Measurements from ENCODE around the gene ELOVL7.
"Not testable (repeated sequence)": the region's sequence is repeated elsewhere in the genome, so short reads cannot be mapped to it uniquely, and the experiment has no call there.

Gene ELOVL7

GRCh38 chr5:60887096-60887495 lies 43.0 kb upstream of the ELOVL7 start:
- no peak for DNase-seq
- no peak overlapping the region for H3K27ac ChIP-seq
- no peaks in the 10 kb centered on the region for H3K27me3 ChIP-seq
- intact Hi-C loops (cut with DNase I; ENCODE audit: low total_unique reads), result no loop called here
- peaks cover 4 to 7% (median 5%) of the 10 kb centered on the region in 3 donors for H3K36me3 ChIP-seq
- no peaks in the 10 kb centered on the region for H3K9me3 ChIP-seq
- TF ChIP-seq CTCF (IDR thresholded peaks at IDR 0.05), result no peak
- no peak overlapping the region for H3K4me3 ChIP-seq
- no peaks in the 10 kb centered on the region for H3K4me1 ChIP-seq

- no peak for DNase-seq
- H3K9me3 ChIP-seq, result peaks cover 0 to 4% (median 0%) of the 10 kb centered on the region in 3 donors
- H3K4me3 ChIP-seq, result no peak overlapping the region
- no peak for TF ChIP-seq CTCF (IDR thresholded peaks at IDR 0.05)
- H3K36me3 ChIP-seq, result peaks cover 4 to 13% (median 13%) of the 10 kb centered on the region in 3 donors
- H3K4me1 ChIP-seq, result no peaks in the 10 kb centered on the region
- no peaks in the 10 kb centered on the region for H3K27me3 ChIP-seq
- H3K27ac ChIP-seq, result no peak overlapping the region
- intact Hi-C loops (cut with DNase I; ENCODE audit: low total_unique reads), result no loop called here
Observed at GRCh38 chr5:60886158-60886557, 42.1 kb upstream of the ELOVL7 start.

- H3K4me3 ChIP-seq, result no peak overlapping the region
- peaks cover 4 to 13% (median 13%) of the 10 kb centered on the region in 3 donors for H3K36me3 ChIP-seq
- no peaks in the 10 kb centered on the region for H3K27me3 ChIP-seq
- intact Hi-C loops (cut with DNase I; ENCODE audit: low total_unique reads), result no loop called here
- DNase-seq, result no peak
- H3K27ac ChIP-seq, result no peak overlapping the region
- TF ChIP-seq CTCF (IDR thresholded peaks at IDR 0.05), result no peak
- H3K9me3 ChIP-seq, result peaks cover 0 to 4% (median 0%) of the 10 kb centered on the region in 3 donors
- no peaks in the 10 kb centered on the region for H3K4me1 ChIP-seq
Observed at GRCh38 chr5:60883229-60883628, 39.2 kb upstream of the ELOVL7 start.

GRCh38 chr5:60872892-60873291 lies 28.8 kb upstream of the ELOVL7 start:
- no peaks in the 10 kb centered on the region for H3K27me3 ChIP-seq
- peaks cover 0 to 7% (median 0%) of the 10 kb centered on the region in 3 donors for H3K9me3 ChIP-seq
- H3K4me1 ChIP-seq, result no peaks in the 10 kb centered on the region
- DNase-seq, result no peak
- H3K4me3 ChIP-seq, result no peak overlapping the region
- peaks cover 0 to 5% (median 0%) of the 10 kb centered on the region in 3 donors for H3K36me3 ChIP-seq
- intact Hi-C loops (cut with DNase I; ENCODE audit: low total_unique reads), result no loop called here
- no peak for TF ChIP-seq CTCF (IDR thresholded peaks at IDR 0.05)
- no peak overlapping the region for H3K27ac ChIP-seq

- H3K4me1 ChIP-seq, result no peaks in the 10 kb centered on the region
- no peak for DNase-seq
- H3K4me3 ChIP-seq, result no peak overlapping the region
- intact Hi-C loops (cut with DNase I; ENCODE audit: low total_unique reads), result no loop called here
- no peaks in the 10 kb centered on the region for H3K27me3 ChIP-seq
- H3K36me3 ChIP-seq, result peaks cover 0 to 5% (median 0%) of the 10 kb centered on the region in 3 donors
- H3K9me3 ChIP-seq, result peaks cover 0 to 7% (median 0%) of the 10 kb centered on the region in 3 donors
- TF ChIP-seq CTCF (IDR thresholded peaks at IDR 0.05), result no peak
- H3K27ac ChIP-seq, result no peak overlapping the region
Observed at GRCh38 chr5:60870857-60871256, 26.8 kb upstream of the ELOVL7 start.

- intact Hi-C loops (cut with DNase I; ENCODE audit: low total_unique reads); DNase-seq; H3K4me1 ChIP-seq: not testable (repeated sequence)
Observed at GRCh38 chr5:60860572-60860971, 16.5 kb upstream of the ELOVL7 start.

More at GRCh38 chr5:60860572-60860971, 16.5 kb upstream of the ELOVL7 start:
- H3K4me3 ChIP-seq, H3K27me3 ChIP-seq, H3K9me3 ChIP-seq, H3K27ac ChIP-seq, H3K36me3 ChIP-seq: not testable (repeated sequence)

Data from tibial artery (tissue), 4 donors.